IPS DF 19.7 (cell line): ENCODE measurements around the gene DTD2.

Experiments
- DNase-seq: peaks from one replicate; pipeline ENCODE4 v3.0.0-alpha.2; 2013; ENCODE audit warnings: low read depth, low spot score

Gene DTD2

DNA sequence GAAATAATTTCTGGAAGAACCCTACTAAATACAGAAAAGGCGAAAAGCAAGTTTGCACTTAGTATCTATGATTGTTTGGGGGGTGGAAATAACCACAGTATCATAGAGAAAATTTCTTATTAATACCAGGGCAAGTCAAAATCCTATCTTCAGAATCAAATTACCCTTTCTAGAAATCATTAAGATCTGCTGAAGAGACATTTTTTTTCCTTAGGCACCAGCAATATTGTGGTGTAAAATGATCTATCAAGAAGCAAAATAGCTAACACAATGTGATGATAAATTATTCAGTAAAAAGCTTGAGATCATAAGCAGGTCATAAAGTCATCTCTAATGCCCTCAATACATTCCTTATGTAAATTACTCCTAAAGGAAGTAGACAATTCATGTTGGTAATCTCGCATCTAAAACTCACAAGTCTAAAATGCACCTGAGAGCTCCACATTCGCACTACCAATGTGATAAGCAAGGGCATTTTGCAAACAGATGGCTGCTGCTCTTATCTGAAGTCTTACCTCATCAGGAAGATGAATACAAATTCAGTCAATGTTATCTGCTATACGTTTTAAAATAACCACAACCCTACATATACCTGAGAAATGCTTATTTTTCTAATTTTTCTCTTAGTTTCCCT, 51.6 kb downstream of the DTD2 start:
- DNase-seq, result no peak

DNA sequence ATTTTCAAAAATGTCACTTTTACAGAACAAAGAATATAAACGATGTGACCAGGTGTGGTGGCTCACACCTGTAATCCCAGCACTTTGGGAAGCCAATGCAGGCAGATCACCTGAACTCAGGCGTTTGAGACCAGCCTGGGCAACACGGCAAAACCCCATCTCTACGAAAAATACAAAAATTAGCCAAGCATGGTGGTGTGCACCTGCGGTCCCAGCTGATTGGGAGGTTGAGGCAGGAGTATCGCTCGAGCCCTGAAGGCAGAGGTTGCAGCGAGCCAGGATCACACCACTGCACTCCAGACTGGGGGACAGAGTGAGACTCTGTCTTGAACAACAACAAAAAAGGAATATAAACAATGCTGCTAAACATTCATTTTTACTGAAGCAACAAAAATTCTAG, 52.2 kb downstream of the DTD2 start:
- no peak for DNase-seq

DNA sequence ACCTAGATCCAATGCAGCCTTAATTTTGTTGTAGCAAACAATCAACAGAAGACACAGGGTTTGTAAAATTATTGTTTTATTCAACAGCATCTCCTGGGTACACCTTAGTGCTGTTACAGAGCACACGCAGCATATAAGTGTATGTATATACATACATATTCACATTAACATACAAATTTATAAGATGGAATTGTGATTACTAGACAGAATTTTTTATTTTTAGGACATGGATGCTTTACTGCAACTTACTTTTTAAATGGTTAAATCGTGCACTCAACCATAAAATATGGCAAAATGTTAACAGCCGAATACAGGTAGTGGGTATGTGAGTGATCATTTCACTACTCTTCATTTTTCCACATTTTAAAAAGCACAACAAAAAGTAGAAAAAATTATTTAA, 53.6 kb downstream of the DTD2 start:
- DNase-seq, result no peak

DNA sequence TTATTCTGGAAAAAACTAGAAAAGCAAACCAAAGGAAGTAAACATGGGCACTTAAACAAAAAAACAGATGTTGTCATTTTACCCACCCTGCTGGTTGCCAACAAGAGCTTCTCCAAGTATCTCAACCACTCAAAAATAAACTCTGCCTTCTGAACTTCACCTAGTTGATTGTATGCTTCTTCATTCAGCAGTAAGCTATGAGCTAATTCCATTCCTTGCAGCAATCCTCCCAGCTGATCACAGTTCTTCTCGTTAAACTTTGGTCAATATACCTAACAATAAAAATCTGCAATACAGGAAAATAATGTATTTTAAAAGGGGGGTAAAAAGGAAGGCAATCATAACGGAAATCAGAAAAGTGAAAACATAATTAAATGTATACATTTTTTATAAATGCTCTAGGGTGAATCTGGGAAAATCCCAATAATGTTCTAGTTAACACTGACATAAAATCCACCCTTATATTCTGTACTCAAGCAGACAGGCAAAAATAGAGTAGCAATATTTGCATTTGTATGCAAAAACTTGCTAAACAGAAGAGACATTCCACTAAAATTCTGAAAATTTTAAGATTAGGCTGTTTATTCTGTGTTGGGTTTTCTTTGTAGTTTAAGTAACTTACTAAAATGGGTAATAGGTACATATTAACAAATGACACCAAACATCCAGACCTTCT, 54.4 kb downstream of the DTD2 start:
- no peak for DNase-seq

DNA sequence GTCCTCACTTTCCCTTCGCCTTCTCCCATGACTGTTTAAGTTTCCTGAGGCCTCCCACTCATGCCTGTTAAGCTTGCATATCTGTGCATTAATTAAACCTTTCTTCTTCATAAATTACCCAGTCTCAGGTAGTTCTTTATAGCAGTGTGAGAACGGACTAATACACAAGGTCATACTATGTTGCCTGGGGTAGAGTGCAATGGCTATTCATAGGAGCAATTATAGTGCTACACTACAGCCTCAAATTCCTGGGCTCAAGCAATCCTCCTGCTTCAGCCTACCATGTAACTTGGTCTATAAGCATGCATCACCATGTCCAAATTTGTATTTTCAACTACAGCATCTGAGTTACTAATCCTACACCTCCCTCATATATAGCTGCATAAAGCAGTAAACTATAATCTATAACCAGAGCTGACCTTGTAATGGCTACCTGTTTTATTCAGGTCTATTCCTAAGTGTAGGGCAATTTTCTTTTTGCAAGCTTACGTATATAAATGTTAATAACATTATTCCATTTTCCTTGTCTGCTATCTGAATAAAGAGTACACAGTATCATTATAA, 55.9 kb downstream of the DTD2 start:
- DNase-seq, result no peak

DNA sequence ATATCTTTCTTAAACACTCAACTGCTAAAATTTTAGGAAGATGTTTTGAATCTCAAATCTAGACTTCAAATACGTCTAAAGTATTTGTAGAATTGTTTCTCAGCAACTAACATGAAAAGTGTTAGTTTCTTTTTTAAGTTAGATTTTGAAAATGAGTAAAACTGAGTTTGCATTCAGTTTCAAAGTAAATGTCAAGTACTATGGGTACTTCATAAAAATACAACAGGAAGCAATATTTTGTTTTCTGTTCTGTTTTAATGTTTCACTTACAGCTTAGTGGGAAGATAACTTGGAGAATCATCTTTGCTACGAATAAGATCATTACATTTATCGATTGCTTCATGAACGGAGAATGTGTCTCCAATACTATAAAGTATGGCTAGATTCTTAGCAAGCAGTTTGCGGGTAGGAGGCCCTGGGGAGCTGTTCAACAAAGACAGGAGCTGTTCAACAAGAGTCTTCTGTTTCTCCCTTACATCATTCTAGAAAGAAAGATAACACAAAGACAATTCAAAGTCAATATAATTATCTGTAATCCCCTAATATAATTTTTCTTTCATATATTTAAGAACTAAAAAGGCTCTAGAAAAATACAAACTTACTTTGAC, 57.2 kb downstream of the DTD2 start:
- no peak for DNase-seq
